Skin of body (tissue), 2 donors: ENCODE measurements around the gene BCCIP. TPM values are rescaled to one million over a fixed set of nuclear protein-coding genes. Genes with fewer than 3 reads are reported as not detected.
A peak's percentile ranks its signal among the peaks of the same experiment; 100 is the strongest.

ENCODE experiments used
- DNase-seq: peaks from one replicate; lab custom pipeline; 2025; lab: John Stamatoyannopoulos, UW
- total RNA-seq: library from RNA; depleted of rRNA; stranded (reverse); fragments of >200 nt; gene quantifications from one replicate; pipeline ENCODE4 v1.2.3, GENCODE V29; 2014

Gene BCCIP
- total RNA-seq, 1 donor from 2014 or later = 33.4 TPM

DNA sequence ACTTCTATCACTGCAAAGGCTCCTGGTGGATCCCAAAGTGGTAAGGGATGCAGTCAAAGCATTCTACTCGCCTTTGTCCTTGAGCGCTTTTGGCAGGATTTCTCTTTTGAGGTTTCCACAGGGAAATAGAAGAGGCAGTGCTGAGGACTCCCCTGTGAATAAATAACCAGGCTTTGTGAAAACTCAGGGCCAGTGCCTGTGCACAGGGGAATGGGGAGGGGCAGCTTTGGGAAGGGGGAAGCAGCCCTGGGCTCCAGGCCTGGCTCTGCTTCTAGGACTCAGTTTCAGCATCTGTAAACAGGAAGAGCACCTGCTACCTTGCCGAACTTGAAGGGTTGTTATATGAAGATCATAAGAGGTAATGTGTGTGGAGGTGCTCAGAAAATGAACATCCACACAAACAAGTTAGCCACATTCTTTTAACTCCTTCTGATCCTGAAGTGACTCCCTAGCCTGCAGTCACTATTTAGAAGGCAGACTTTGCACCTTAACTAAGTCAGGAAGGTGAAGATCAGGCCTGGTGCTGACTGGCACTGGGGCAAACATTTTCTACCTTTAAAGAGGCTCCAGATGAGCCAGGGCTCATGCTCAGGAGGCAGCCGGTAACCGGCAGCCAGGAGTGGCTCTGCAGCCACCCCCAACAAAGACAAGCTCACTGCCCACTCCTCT lies 25.2 kb upstream of the BCCIP start:
- no peak for DNase-seq

DNA sequence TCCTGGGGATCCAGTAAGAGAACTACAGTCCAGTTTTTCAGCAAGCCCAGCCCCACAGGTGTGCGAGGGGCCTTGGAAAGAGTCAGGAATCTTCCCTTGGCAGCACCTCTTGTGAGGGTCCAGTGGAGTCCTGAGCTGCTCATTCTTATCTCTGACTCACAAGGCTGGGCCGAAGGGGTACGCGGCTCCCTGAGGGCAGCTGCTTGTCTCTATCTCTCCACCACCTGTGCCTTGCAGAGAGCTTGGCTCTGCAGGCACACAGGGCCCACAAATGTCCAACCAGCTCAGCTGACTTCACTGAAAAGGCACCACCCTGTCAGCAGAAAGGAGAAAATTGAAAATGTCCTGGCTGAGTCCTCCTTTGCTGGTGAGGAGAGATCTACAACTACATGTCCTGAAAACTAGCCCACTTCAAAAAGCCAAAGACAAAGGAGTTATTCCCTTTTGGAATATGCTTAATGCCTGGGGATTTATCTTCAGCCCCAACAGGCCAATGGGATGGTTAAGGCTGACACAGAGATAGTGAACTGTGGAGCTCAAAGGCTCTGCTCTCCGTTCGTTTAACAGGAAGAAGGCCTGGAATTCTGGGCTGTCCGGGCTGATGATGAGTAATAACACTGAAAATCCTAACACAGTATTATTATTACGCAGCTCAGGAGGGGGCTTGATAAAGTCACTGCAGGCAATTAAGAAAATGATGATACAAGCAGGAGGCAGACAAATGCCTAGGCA lies 23.7 kb upstream of the BCCIP start:
- DNase-seq = no peak

DNA sequence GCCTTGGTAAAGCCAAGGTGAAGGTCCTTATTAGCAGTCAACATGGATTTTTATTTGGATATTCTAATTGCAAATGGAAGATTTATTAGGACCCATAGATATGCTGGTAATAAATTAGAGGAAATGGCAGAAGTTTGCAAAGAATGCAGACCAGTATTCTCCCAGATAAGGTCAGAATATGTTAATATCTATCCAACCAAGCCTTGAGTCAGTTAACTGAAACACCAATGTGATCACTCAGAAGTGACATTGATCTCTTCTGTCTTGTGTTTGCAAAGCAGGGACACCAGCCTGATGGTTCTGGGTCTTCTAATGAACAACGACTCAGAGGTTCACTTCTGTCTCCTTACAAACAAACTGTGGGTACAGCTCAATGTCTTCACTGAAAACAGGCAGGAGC lies 21.8 kb upstream of the BCCIP start:
- DNase-seq = no peak

DNA sequence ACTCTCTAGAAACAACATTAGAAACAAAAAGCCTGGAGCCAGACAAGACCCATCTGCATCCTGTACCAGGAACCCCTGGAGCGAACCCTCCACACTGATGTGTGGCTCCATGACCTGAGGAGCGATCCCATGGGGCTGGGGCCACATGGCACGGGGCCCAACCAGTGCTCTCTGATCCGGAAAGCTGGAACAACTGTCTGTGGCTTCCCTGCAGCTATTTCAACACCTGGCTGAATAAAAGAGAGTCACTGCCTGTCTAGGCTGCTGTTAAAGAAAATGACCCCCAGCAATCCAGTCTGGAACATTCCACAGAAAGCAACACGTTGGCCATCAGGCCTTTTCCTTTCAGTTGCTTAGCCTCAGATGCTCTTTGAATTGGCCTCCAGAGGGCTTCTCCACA lies 21.2 kb upstream of the BCCIP start:
- no peak for DNase-seq

DNA sequence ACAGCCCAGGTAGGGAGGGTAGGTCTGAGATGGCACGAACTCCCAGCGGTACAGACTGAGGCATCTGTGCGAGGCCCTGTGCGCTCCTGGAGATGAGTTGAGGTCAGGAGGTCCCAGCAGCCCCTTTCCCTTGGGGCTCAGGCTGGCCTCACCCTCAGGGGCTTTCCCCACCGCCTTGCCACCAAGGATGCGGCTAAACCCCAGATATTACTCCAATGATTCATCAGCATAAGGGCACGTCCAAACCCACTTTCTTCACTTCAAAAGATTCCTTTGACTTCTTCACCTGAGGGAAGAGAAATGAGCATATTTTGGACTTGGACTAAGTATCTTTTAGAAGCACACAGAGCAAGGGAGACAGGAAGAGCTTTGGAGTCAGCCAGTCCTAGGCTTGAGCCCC lies 20.6 kb upstream of the BCCIP start:
- DNase-seq = no peak

DNA sequence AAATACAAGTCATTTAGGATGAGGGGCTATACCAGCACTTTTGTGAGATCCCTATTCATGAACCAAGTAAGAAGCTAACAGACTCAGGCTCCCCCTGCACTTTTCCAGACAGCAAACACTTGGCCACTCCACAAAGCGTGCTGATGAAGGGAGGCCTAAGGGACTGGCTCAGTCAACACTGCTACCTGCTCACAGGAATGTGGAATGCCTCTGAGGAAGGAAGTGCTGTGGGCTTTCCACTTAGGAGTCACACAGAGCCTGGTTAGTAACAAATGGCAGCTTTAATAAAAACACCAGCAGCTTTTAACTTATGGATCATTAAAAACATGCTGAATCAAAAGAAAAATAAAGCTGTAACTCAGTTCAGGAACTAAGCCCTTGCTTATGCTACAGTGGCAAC lies 15.3 kb upstream of the BCCIP start:
- DNase-seq = no peak

DNA sequence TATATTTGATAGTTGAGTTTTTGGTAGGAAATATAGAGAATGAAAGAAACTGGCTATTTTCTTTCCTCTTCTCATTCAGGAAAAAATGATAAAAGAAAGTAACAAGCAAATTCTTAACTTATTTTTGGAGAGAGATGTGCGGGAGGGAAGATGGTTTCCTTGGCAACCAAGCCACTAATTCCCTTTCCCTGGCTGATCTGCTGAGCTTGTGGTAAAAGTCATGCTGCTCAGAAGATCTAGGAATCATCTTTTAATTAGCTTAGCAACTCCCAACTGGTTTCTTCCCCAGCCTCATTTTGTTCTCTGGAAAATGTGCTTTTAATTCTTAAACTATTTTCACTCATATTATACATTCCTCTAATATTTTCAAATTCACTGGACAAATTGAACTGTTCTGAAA lies 12.1 kb upstream of the BCCIP start:
- DNase-seq = peak; percentile 64

DNA sequence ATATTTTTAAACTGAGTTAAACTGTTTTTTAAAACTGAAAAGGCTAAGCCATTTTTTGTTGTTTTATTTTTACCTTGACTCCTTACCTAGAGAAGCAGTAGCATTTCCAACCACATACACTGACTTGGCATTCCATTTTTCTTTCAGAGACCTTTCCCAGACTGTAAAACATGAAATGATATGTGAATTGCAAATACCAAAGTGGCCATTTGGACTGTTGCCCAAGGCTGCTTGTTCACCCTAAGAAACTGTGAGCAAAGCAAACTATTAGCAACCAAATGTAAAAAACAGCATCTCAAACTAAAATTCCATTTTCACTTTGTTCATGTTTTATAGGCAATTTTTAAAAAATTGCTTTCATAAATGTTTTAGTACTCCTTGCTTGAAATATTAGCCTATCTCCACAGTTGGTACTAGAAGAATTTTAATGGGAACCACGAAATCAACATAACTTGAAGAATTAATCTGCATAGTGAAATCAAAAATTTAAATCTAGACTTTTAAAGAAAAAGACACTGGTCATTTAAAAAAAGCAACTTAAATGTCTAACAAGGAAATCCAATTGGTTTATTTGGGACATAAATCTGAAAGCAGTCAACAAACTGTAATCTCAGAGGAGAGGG lies 11.1 kb upstream of the BCCIP start:
- DNase-seq = no peak

DNA sequence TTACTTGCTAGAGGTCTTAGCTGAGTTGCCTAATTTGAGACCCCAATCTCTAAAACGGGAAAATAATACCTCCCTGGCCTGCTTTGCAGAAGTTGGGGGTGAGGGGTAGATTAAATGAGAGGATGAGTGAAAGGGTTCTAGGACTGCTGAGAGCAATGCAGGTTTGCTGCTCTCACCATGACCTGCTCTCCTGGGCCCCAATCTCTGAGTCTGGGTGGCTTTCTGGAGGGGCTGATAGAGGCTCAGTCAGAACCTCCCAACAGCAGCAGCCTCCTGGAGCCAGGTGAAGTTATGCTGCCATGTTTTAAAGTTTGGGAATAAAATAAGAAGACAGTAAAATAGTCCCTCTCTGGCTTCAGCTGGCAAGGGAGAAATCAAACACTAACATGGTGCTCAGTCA lies 7.6 kb upstream of the BCCIP start:
- no peak for DNase-seq

DNA sequence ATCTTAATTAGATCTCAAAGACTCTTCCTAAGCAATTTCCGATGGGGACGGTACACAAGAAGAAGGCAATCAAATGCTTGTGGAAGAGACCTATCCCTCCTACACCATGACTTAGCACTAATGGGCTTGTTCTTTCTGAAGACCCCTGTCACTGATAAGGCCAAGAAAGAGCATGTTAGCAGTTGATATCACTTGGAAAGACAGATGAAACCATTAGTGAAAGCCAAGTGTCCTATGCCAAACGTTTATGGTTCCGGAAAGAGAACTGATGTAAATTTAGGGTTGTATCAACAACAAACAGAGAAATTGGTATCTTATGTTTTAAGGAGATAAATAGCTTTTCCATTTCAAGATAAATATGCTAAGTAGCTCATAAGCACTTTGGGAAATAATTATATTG lies 6.8 kb upstream of the BCCIP start:
- DNase-seq = no peak

DNA sequence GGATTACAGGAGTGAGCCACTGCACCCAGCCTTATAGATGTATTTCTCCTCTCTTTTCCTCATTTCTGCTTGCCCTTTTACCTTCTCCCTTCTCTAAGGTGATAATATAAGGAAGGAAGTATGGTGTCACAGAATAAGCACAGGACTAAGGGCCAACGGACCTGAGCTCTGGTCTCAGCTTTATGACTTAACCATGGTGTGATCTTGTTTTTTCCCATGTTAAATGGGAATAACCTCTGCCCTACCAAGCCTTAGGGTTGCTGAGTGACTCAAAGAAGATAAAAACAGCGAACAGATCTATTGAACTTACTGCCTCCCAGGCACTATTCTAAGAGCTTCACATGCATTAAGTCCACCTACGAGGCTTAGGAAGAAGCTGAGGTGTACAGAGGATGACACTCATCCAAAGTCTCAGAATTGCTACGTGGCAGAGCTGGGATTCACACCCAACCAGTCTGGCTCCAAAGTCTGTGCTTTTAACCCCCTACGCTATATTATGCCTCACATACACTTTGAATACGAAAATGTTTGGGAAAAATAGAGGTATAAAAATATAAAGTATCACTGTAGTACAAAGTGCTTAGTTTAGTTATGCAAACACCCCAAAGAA lies 5.9 kb upstream of the BCCIP start:
- DNase-seq = no peak

DNA sequence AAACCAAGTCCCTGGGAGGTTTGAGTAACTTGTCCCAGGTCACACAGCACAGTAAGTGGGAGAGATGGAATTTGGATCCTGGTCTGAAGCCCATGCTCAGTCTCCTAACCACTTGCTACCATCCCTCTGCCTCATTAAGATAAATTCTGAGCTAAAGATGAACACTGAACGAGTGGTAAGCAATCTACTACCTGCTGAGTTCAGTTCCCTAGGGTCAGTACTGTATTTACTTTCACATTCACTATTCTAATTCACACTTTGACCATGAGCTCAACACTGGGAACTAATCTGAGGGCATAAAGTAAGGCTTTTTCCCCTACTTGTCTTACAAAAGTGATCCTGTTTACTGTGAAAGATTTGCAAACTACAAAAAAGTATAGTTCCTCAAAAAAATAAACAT lies 2.6 kb upstream of the BCCIP start:
- DNase-seq = no peak

DNA sequence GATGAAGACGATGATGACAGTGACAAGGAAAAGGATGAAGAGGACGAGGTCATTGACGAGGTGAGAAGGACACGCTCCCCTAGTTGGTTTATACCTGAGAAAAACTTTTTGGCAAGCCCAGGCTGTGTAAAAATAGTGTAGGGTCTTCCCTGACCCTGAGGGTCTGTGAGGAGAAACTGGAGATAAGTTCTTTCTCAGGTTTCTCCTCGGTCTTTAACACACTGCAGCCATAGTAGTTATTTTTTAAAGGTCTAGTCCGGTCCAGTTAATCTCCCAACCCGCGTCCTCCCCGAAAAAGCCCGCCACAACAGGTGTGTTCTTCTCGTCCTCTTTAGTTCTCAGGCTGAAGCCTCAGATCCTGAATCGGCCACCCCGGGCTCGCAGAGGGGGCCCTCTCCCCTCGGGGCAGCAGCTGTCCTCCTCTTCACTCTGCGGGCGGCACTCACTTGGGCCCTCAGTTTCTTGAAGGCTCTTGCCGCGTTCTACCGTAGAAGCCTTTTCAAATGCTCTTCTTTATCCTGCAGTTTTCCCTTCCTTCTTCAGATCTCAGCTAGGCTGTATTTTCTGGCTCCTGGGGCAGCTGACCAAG lies 411 bp downstream of the BCCIP start:
- no peak for DNase-seq

DNA sequence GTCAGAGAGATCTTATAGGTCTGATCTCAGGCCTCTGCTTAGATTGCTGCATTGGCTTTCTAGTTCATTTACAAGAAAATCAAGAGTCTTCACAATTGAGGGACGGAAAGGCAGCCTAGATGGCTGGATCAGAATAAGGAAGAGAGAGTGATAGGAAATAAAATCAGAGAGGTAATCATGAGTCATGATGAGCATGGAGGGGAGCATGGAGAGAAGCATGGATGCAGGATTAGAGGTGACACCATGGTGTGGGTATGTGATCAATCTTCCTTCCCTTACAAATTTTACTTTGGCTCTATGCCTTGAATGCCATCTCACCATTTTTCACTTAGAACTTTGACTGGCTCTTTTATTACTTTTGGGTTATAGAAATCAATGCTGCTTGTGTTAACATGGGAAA lies 1.4 kb downstream of the BCCIP start:
- DNase-seq = no peak

DNA sequence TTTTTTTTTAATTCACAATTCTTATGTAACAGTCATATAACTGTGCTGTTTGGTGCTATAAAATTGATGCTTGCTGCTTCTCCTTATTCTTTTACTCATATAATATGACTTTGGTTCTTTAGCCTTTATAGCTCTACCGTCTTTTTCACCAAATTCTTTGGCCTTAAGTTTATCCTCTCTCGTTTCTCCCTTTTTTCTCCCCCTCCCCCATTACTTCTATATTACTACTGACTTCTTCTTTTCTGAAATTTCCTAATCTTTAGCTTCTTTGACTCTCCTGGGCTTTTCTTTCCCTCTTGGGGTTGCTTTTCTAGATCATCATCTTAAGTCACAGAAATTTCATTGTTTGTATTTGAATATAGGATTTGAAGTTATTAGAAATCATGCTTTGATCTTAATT lies 3.8 kb downstream of the BCCIP start:
- DNase-seq = no peak

DNA sequence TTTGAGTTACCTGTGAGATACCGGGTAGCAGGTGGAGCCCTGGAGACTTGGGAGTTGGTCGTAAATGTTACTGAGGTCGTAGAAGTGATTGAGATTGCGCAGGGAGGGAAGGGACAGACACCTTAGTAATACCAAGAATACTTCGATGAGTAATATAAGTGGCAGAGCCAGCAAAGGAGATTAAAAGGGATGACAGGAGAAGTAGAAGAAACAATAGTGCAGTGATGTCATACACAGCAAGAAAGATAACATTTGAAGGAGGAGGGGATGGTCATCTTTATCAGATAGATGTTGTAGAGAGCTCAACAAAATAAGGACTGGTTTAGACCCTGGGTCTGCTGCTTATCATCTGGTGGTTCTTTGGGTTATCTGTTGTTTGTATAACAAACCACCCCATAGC lies 5.0 kb downstream of the BCCIP start:
- DNase-seq = no peak

DNA sequence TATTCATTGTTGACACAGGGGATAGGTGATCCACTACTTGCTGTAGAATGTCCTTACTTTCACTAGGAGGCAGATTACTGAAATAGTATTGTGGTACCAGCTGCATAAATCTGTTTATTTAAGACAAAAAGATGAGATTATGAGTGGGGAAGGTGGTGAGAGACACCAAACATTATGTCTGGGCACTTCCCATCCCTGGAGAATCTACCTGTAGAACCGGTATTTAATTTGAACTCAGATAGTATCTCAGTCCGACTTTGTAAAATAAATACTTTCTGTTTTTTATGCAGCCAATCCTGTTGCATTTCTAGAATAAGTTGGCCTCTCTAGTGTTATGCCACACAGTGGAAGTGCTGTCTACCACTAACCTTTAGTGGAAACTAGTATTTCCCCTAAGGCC lies 13.4 kb downstream of the BCCIP start:
- no peak for DNase-seq

DNA sequence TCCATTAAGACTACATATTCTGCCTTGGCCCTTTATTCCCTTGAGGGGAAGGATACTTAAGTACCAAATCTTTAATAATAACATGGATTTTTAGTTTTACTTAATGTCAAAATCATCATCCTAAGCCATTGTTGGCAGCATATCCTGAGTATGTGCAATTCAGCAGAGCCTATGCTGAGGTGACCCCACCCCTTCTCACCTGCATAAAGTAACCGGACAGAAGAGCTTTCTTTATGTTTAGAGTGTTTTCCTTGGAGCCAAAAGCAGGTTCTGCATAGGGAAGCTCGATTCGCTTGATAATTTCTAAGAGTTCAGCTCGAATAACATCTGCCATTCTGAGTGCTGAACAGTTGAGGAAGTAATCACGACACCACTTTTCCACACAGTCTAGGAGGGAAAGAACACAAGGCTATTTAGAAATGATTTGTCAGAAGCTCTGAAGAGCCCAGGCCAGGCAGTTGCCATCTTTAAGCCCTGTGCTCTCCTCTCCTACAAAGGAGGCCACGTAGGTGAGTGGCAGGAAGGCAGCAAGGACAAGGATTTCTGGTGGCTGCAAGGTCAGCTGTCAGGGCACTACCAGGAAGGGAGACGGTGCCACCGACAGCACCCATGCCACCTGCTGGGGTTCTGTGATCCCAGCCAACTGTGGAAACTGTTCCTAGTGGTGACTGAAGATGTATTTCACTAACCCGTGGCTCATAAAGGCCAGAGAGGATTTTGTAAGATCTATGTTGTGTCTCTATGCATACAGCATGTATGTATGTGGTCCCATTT lies 15.6 kb downstream of the BCCIP start:
- DNase-seq = no peak

DNA sequence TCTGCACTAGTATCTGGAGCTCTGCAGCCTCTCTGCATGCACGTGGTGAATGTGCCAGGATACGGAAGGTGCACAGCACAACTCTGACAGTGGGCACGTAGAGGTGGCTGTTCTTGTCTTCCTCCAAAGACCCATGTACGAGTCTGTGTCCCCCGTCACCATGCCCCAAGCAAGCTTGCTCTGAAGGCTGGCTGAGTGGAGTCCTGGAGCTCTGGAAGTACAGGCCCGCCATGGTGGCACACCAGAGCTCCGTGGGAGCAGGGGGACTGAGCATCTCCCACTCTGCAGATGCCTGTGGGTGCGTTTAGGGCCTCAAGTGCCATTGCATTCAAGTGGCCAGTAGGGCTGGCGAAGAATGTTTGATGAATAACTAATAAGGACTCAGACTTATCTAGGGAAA lies 17.1 kb downstream of the BCCIP start:
- DNase-seq = no peak

DNA sequence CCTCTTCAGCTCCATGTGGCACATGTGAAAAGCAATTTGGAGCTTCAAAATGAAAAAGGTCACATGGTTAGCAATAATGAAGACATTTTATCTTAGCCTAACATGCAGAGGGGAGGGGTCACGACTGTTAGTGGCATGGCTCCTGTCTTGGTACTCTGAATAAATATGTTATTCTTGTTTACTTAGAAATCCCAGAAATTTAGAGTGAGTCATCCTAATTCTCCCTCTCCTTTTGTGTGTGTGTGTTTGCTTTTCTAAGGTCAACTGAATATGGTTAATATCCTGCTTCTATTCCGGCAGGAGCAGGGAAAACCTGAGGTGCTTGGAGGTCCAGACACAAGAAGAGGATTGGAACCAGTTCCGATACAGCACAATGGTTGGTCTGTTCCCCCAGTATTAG lies 17.6 kb downstream of the BCCIP start:
- no peak for DNase-seq

DNA sequence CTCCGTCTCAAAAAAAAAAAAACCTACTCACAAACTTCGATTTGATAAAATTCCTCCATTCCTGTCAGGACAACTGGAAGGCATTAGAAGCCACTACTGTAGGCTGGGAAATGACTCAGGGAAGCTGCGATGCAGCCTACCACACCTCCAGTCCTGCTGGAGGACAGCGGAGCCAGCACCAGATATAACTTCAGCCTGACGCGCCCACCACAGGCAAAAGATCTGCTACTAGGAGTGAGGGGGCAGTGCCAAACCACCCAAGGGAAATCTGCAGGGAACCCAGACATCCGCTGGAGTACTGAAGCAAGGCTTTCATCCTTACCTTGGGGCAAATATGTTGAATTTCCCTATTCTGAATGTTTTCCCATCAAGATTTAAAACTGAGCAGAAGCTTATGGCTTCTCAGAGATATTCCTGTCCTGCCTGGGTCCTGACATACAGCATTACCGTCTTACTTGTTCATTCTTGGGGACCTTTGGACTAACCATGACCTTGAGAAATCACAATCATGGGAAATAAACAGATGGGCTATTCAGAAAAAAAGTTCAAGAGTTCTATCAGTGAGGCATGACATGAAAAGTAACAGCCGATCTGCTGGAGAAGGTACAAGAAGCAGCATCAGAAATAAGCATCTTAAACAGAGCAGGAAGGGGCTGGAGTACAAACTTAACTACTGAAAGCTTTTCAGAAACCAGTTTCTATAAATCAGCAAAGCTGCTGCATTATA lies 20.4 kb downstream of the BCCIP start:
- DNase-seq = no peak
